ENCODE results near the gene RBP7. TPM values are rescaled to one million over a fixed set of nuclear protein-coding genes. Genes with fewer than 3 reads are reported as not detected.

The RBP7 gene
- total RNA-seq, 6 experiments from 2014 or later, result 1.7 to 5.1 (median 3.0) TPM

GRCh38 chr1:10061276-10061675, 64.2 kb downstream of the RBP7 start:
- Histone ChIP-seq H3K27me3 (no peaks in the 10 kb centered on the region), H3K36me3 (no peaks in the 10 kb centered on the region), H3K4me3 (no peak overlapping the region), H3K27ac (no peak overlapping the region), H3K9me3 (no peaks in the 10 kb centered on the region), H3K4me1 (peaks cover 0 to 33% (median 17%) of the 10 kb centered on the region in 4 donors)
- DNase-seq (no peak), ATAC-seq (no peak)
- intact Hi-C loops (cut with DNase I), result no loop called here
- TF ChIP-seq CTCF (IDR thresholded peaks at IDR 0.05), result no peak
- no peak for TF ChIP-seq POLR2A (IDR thresholded peaks at IDR 0.05)
- WGBS (ENCODE audit: insufficient coverage, low coverage, low lambda C conversion rate, missing lambda C conversion rate), result 93% methylated on average over 4 of the region's 5 CpGs

GRCh38 chr1:10063878-10064277, 66.8 kb downstream of the RBP7 start:
- DNase-seq, result no peak
- Histone ChIP-seq H3K27me3 (no peaks in the 10 kb centered on the region), H3K4me3 (no peak overlapping the region), H3K9me3 (no peaks in the 10 kb centered on the region), H3K36me3 (no peaks in the 10 kb centered on the region), H3K4me1 (peaks cover 0 to 12% (median 4%) of the 10 kb centered on the region in 4 donors), H3K27ac (no peak overlapping the region)
- no peak for ATAC-seq
- intact Hi-C loops (cut with DNase I), result no loop called here
- TF ChIP-seq POLR2A (IDR thresholded peaks at IDR 0.05), result no peak
- TF ChIP-seq CTCF (IDR thresholded peaks at IDR 0.05), result no peak
- 87% methylated on average over 7 of the region's 7 CpGs for WGBS (ENCODE audit: insufficient coverage, low coverage, low lambda C conversion rate, missing lambda C conversion rate)

- intact Hi-C loops (cut with DNase I), result no loop called here
- peak overlapping the region; percentile 56 to 87 (median 63) for H3K27ac ChIP-seq
- H3K27me3 ChIP-seq, result no peaks in the 10 kb centered on the region
- no peaks in the 10 kb centered on the region for H3K9me3 ChIP-seq
- no peak for DNase-seq
- peak in 1 of 4 donors; percentile 17 for ATAC-seq
- 72% methylated on average over 7 of the region's 8 CpGs for WGBS (ENCODE audit: insufficient coverage, low coverage, low lambda C conversion rate, missing lambda C conversion rate)
- no peak overlapping the region for H3K4me3 ChIP-seq
- no peaks in the 10 kb centered on the region for H3K36me3 ChIP-seq
- TF ChIP-seq POLR2A (IDR thresholded peaks at IDR 0.05), result no peak
- TF ChIP-seq CTCF (IDR thresholded peaks at IDR 0.05), result no peak
- peaks cover 0 to 12% (median 4%) of the 10 kb centered on the region in 4 donors for H3K4me1 ChIP-seq
Observed at GRCh38 chr1:10064416-10065343, 67.7 kb downstream of the RBP7 start.

GRCh38 chr1:10065344-10065685, 68.3 kb downstream of the RBP7 start:
- 15% methylated on average over 6 of the region's 7 CpGs for WGBS (ENCODE audit: insufficient coverage, low coverage, low lambda C conversion rate, missing lambda C conversion rate)
- DNase-seq, result peak; percentile 68 to 83 (median 75)

More at GRCh38 chr1:10065344-10065685, 68.3 kb downstream of the RBP7 start:
- intact Hi-C loops (cut with DNase I), result no loop called here
- Histone ChIP-seq H3K27me3 (no peaks in the 10 kb centered on the region), H3K36me3 (no peaks in the 10 kb centered on the region), H3K27ac (peak overlapping the region; percentile 56 to 87 (median 63)), H3K4me3 (no peak overlapping the region), H3K4me1 (peaks cover 0 to 12% (median 4%) of the 10 kb centered on the region in 4 donors), H3K9me3 (no peaks in the 10 kb centered on the region)
- TF ChIP-seq CTCF (IDR thresholded peaks at IDR 0.05) (no peak), POLR2A (IDR thresholded peaks at IDR 0.05) (no peak)
- peak; percentile 95 to 98 (median 97) for ATAC-seq

Small RNA genes lying within 50 kb of the gene (microRNA-seq; reads per million reads assigned to microRNA genes)
- 0 to 2.3 reads per million in 2 donors for gene MIR5697

Small RNA genes lying within 50 kb of the gene (small RNA-seq; reads per million reads assigned to genes)
- 0 reads per million in 2 experiments for gene MIR5697

Other genes with a start within 250 kb of the RBP7 start
- 1 to 10 TPM; 4.4 to 9.9 (median 8.3) TPM for gene CLSTN1, start 173.3 kb upstream of the RBP7 start, total RNA-seq
- 10 to 100 TPM in 3 of 6 experiments, 1 to 10 TPM in 3; 8.0 to 19.2 (median 10.0) TPM for gene CTNNBIP1, start 87.0 kb upstream of the RBP7 start, total RNA-seq
- 10 to 100 TPM; 10.6 to 18.5 (median 15.9) TPM for gene LZIC, start 53.8 kb upstream of the RBP7 start, total RNA-seq
- gene NMNAT1, start 53.8 kb upstream of the RBP7 start, total RNA-seq, result 1 to 10 TPM; 5.3 to 8.8 (median 7.6) TPM
- 10 to 100 TPM; 11.4 to 27.9 (median 22.6) TPM for gene UBE4B, start 35.7 kb downstream of the RBP7 start, total RNA-seq
- 10 to 100 TPM; 21.7 to 29.4 (median 23.2) TPM for gene KIF1B, start 213.3 kb downstream of the RBP7 start, total RNA-seq